Right lobe of liver (tissue), 4 donors: Measurements from ENCODE around the gene ICA1.

Experiments used
- CTCF ChIP-seq, 4 donors: fragments of 200-600 bp in 3 of 4; fragments of 450-650 bp in 1 of 4; IDR thresholded peaks; one replicate each; pipeline versions ENCODE4 v1.5.1 to v1.8.0; 2016 to 2022; ENCODE audit warnings: antibody characterized with exemption in 4 of 4, mild to moderate bottlenecking in 2 of 4
- POLR2A ChIP-seq: fragments of 450-650 bp; IDR thresholded peaks from one replicate; pipeline ENCODE4 v1.6.1; 2017; ENCODE audit warnings: antibody characterized with exemption, mild to moderate bottlenecking
- donor health status: DM: no; HTN: no; CAD: no.
- donor health status: DM: no; HTN: no; CAD: no.
- donor health status: DM: no; HTN: yes; CAD: no.

- no peak for TF ChIP-seq CTCF (IDR thresholded peaks at IDR 0.05)
- TF ChIP-seq POLR2A, result no peak
Measured at GRCh38 chr7:8114175-8114574, 147.8 kb downstream of the ICA1 start.
